GM20000 (cell line): ENCODE data around the gene ITIH5.

Source experiments
- DNase-seq: peaks from one replicate; pipeline ENCODE4 v3.0.0; 2012; ENCODE audit warnings: low spot score
- TF ChIP-seq, protein P1 (sequence below): IDR thresholded peaks from 2 replicates; pipeline ENCODE4 v1.5.1; 2012; ENCODE audit warnings: mild to moderate bottlenecking, control low read depth; ENCODE audit errors: extremely low read depth, missing control alignments

Gene ITIH5

DNA sequence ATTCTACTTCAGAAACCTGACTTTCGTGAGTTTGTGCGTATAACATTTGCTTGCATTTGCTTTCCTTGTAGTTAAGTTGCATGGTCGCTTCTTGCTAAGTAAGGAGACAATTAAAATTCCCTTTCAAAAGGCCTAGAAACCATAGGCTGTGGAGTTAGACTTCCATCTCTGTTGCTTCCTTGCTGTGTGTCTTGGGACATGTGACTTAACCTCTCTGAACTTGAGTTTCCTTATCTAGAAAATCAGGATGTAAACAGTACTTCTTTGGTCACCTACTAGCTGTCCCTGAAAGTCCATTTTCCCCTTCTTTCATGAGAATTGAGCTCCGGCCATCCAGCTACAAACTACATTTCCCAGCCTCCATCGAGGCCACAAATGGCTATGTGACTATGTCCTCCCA is 89.2 kb downstream of the ITIH5 start:
- TF ChIP-seq, protein P1, sequence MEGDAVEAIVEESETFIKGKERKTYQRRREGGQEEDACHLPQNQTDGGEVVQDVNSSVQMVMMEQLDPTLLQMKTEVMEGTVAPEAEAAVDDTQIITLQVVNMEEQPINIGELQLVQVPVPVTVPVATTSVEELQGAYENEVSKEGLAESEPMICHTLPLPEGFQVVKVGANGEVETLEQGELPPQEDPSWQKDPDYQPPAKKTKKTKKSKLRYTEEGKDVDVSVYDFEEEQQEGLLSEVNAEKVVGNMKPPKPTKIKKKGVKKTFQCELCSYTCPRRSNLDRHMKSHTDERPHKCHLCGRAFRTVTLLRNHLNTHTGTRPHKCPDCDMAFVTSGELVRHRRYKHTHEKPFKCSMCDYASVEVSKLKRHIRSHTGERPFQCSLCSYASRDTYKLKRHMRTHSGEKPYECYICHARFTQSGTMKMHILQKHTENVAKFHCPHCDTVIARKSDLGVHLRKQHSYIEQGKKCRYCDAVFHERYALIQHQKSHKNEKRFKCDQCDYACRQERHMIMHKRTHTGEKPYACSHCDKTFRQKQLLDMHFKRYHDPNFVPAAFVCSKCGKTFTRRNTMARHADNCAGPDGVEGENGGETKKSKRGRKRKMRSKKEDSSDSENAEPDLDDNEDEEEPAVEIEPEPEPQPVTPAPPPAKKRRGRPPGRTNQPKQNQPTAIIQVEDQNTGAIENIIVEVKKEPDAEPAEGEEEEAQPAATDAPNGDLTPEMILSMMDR = no peak
- DNase-seq = no peak

DNA sequence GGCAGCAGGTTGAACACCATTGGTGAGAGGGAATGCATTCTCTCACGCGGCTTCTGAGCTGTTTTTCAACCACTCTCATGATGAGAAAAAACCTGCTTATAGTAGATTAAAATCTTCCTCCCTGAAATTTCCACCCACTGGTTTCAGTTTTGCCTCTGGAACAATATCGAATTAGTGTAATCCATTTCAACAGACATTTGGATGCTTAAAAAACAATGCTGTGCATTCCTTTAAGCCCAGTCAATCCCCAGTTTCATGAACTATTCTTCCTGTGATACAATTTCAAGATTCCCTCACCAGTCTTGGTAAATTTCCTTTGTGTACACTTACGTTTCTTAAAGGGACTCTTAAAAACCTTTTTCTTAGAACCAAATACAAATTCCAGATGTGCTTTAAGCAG is 89.6 kb downstream of the ITIH5 start:
- no peak for DNase-seq
- TF ChIP-seq, protein P1 = no peak

DNA sequence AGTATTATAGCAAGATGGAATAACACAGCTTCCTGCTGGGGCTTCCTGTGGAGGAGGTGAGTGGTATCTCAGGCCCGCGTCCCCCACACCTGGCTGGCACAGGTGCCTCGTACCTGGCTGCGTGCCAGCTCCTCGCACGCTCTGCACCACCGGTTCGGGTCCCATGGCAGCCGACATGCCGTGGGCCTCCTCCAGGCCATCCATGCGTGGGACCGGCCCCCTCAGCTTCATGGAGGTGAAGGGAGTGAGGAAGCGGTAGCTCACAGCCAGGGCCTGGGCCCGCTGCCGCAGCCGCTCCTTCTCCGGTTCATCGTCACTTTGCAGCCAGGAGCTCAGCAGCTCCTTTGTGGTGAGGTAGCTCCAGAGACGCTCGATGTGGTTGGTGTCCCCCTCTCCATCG is 90.4 kb downstream of the ITIH5 start:
- TF ChIP-seq, protein P1 = no peak

DNA sequence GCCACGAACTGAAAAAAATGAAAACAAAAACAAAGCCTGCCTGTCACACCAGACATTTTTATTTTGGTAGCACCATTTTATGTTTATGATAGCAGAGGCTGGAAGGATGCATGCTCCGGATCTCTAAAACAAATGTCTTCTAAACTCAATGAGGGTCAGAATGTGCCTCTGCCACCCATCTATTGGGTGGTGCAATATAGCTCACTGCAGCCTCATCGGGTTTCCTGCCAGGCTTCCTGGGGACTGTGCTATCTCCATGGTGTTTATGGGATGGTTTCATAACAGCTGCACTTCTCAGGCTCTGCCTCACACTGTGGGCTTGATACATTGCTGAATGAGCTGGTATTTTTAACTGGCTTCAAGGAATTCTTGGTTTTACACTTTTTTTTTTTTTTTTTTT is 94.4 kb downstream of the ITIH5 start:
- no peak for DNase-seq
- TF ChIP-seq, protein P1 = no peak

More for the DNA sequence above, 90.4 kb downstream of the ITIH5 start:
- no peak for DNase-seq

DNA sequence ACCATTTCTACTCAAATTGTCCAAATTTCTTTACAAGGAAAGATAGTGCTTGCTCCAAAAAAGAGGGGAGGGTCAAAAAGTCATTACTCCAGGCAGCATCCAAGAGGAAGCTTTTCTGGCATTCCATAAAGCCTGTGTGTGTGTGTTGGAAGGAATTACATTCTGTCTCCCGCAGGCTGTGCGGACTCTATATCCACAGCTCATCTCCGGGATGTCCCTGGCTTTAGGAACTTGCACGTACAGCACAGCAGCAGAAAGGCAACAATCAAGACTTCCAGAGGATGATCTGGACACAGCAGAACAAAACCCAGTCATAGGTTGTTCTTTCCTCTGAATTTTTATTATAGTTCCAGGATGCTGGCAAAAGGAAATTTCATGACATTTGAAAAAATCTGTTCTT is 94.8 kb downstream of the ITIH5 start:
- DNase-seq = no peak
- TF ChIP-seq, protein P1 = no peak

DNA sequence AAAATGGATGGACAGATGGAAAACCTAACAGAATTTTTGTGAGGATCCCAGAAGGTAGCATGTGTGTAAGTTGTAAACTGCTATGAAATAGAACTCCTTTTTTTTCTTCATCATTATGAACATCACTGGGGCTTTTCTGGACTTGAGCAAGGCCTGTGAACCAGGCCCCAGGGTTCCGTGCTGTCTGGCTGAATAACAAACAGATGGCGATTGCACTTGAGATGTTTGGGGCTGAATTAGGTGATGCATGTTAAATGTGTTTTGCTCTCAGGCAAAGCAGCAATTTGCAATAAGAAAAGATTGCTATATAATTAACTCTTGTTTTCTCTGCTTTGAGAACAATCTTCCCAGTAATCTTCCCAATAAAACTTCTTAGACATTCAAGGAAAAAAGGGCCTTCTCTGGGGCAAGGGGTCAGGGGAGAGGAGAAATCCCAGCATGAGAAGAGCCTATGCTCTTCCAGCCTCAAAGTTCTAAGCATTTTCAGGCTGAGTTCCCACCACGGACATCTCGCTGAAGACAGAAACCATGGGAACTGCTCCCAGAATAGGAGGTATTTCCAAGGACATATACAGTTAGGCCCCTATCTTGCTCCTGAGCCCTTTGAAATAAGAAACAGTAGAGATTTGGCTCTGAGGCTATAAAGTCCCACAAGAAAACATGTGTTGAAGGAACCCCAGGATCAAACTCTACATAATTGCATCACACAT is 98.7 kb downstream of the ITIH5 start:
- no peak for DNase-seq
- TF ChIP-seq, protein P1 = no peak

DNA sequence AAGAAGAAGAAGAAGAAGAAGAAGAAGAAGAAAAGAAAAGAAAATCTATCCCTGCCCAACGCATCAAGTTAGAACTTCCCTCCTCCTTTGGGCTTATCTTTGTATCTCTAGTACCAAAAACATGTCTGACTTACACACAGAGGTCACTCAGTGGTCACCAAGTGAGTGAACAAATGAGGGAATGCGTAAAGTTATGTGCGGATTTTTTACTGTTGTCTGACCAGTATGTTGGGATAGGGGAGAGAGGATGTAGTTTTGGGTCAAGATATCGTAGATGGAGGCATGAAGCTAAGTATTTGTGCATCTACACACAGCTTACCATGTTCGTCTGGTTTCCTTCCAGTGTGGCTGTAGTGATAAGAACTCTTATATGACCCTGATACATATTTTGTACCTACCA is 99.9 kb downstream of the ITIH5 start:
- no peak for DNase-seq
- TF ChIP-seq, protein P1 = no peak
